HG02885 (cell line): ENCODE measurements around the gene NTRK3.

Source experiments
- ATAC-seq: cut with Tn5 transposase; IDR thresholded peaks from one replicate; pipeline ENCODE4 v1.9.1; 2021; ENCODE audit warnings: mild to moderate bottlenecking; ENCODE audit not compliant: unreplicated experiment, poor library complexity

NTRK3 gene

DNA sequence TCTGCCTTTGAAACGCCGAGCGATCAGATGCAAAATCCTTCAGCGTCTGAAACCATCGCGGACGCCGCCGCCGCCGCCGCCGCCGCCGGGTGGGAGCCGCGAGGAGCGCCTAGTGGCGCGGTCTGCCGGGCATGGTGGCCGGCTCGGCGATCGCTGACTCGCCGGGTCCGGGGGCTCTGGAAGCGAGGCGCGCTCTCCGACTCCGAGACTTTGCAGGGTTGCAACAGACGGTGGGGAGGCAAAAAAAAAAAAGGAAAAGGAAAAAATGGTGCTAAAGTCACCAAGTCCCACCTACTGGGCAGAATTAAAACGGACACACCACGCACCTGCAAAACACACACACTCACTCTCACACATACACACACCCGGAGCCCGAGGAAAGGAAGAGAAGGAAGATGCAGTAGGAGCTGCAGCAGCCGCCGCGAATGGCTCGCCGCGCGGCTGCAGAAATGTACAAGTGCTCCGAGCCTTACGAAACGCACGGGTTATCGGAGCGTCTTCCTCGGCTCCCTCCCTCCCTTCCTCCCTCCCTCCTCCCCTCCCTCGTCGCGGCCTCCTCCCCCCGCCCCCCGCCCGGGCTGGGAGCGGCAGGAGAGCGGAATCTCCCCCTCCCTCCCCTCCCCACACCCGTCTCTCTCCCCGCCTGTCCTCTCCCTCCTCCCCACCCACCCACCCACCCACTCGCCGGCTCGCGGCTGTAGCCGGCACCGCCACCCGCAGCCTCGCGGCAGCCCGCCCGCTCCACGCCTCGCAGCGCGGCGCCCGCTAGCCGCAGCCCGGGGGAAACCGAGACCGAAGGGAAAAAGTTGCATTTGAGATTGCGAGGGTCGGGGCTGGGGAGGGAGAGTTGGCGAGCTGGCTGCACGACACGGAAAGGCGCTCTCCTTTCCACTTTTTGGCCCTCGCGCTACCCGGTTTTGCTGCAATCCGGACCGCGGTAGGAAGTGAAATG is at the start of gene NTRK3:
NTRK3 (minus strand) TSS at position 461 of the 952 bp plus-strand sequence. CDS start 586 bp downstream, outside the sequence.
- ATAC-seq, result no peak

DNA sequence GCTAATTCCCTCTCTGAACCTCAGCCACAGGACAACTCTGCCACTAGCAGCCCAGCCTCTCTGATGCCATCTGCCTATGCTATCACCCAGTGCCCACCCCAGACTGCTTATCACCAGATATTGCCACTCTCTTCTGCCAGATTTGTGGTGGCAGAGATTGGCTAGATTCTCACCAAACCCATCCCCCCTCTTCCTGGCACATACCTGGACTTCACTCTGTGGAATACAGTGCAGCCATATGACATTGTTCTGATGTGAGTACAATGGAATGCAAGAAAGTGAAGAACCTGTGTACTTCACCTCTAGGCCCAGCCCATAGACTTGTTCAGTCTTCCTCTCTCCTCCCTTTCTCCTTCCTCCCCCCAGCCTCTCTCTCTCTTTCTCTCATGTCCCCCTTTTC is 46.9 kb upstream of the NTRK3 start:
- ATAC-seq, result no peak

DNA sequence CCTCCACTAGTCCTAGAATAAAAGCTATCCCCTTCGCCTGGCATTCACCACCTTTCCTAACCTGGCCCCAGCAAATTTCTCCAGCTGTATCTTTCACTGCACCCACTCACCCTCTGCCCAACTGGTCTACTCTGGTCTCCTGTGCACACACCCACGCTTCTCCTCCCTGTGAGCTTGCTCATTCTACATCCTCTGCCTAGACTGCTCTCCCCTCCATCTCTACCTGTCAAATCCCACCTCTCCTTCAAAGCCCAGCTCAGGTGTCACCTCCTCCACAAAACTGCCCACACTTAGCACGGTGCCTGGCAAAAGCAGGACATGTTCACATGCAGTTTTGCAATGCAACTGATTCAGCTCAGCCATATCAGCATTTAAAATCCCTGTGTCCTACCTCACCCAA is 45.8 kb upstream of the NTRK3 start:
- ATAC-seq, result no peak

DNA sequence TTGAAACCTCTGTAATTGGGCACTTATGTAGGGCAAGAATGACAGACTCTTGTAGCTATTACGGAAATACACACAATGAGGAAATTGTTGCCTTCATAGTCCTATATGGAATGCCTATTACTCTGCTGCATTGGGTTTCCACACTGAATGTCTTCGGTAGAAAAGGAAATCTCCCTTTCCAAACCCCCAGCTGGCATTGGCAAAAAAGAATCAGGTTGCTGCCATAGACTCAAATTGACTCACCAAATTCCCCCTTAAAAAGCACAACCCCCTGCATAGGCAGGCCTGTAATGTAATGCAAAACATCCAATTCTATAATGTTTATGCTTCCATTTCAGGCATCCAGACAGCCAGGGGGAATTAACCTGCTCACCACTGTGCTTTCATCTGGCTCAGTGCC is 44.8 kb upstream of the NTRK3 start:
- ATAC-seq, result no peak

DNA sequence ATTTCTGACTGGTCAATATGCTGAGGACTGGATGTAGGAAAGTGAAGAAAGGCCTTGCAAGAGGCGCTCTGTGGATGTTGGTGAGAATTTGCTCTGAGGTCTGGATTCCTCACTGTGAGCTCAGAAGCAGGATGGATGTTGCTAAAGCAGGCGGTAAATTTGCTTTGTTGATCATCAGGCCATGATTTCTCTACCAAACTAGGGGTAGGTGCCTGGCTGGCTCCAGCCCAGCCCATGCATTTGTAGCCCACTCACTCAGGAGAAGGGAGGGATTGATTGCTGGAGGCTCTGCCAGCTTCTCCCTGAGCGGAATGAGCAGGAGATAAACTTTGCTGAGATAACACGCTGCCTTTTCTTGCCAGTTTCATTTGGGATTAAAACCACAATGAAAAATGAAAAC is 44.3 kb upstream of the NTRK3 start:
- no peak for ATAC-seq

DNA sequence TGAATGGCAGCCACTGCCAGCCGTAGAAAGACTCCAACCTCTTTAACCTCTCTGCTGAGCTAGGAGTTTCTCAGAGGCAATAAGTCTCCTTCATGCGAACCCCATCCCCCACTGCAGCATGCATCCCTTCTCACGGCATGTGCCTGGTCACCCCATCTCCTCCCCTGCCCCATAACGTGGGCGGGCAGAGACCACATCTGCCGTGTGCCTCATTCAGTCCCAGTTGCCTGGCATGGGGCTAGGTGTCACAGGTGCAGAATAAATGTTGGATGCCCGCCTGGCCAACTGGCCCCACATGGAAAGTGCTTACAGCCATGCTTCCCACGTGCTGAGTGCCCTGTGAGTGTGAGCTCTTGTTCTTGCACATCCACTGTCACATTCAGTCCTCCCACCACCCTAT is 43.5 kb upstream of the NTRK3 start:
- ATAC-seq, result no peak

DNA sequence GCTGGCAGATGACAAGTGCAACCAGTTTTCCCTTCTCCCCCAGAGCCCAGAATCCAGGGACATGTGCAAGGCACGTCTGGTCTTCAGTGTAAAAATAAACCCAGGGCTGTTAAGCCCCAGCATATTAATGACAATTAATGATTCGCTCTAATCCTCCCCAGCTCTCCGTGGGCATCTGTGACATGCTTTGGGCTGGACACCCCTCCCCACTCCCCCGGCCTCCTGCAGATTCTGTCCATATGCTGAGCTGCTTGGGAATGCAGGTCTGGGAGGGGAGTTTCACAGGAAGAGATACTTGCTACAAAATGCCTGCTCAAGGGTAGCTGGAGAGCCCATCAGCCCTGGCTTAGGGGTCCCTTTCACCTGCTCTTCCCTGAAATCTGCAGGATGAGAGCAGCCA is 43.0 kb upstream of the NTRK3 start:
- ATAC-seq, result no peak

DNA sequence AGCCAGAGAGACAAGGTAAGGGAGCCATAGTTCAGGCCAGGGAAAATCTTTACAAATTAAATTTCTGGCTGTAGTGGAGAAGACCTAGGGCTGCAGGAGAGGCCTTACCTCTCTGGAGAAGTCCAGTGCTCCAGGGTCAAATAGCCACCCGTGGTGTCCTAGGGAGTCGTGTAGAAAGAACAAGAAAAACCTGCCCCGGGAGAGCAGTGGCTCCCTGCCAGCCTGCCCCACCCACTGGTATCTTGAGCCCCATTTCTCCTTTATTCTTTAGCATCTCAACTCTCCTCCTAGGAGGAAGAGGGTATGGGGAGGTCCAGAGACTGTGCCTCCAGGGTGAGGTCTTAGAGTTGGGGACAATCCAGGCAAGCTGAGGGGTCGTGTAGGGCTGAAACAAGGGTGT is 32.1 kb upstream of the NTRK3 start:
- no peak for ATAC-seq

DNA sequence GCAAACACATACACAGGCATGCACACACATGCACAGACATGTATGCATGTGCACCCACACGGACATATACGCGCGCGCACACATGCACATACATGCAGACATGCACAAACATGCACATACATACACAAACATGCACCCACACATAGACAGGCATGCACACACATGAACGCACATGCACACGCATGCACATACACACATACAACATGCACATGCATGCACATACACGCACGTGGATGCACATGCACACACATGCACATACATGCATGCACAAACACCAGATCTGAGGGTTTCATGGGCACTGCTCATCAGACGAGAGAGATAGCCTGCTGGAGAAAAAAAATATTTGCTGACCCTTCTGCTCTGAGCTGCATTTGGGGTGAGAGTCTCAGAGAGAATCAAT is 31.7 kb upstream of the NTRK3 start:
- ATAC-seq, result no peak

DNA sequence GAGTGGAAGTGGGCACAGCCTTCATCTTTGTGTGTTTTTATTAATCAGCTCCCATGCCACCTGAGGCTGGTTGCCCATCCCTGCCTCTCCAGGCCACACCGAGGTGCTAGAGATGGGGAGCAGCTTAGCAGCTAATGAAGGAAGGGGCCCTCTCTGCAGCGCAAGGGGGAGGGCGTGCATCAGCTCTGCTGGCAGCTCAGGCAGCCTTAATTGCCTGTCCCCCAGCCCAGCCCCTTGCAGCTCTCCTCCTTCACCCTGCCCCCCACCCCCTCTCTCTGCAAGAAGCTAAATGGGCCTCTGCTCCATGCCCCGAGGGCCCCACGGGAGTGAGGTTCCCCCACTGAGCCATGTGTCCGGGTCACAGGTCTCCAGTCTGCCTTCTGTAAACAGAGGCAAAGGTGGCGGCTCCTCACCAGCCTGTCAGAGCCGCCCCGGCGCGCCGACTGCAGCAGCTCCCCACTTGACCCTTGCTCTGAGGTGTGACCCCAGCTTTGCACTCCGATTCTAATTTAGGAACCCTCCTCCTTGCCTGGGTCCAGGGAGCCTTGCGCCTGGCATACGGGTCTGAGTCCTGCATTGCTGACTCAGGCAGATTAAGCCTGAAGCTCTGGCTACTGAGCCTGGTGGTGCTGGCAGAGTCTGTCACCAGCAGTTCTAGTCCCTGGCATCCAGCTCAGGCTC is 27.9 kb upstream of the NTRK3 start:
- ATAC-seq, result no peak

DNA sequence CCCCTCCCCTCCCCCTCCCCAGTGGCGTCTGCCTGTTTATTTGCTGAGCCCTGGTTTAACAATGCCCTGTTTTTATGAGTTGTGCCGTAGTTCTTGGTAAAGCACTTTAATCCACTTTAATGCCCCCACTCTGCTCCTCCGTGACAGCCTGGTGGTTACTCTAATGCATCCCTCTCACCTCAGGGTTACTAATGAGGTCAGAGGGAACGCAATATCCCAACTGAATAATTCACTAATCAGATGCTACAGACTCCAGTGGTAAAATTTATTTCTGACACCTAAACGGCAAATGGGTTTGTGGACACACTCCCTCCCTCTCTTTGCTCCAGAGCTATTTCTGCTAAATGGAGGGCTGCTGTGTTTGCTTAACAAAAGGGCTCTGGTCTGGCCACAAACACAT is 26.1 kb upstream of the NTRK3 start:
- no peak for ATAC-seq

DNA sequence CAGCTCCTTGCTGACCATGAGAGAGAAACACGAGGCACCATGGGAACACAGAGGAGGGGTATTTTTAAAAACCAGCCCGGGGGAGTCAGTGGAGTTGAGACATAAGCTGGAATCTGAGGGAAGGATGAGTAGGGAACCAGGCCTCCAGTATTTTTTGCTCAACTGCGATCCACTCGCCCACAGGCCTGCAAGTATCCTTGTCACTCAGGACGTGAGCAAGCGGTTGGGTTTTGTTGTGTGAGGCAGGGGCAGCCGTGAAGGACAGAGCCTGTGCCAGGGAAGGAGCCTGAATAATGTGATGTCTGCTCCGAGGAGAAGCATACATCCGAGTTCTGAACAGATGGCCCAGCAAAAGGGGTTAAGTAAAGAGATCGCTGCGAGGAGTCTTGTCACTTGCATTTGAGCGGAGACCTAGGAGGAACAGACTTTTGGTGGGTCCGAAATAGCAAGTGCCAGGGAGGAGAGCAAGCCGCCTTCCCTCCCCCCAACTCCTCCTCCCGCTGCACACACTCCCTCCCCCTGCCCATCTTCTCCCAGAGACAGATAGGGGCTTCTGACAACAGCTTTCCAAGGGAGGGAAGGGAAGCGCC is 20.4 kb upstream of the NTRK3 start:
- no peak for ATAC-seq

DNA sequence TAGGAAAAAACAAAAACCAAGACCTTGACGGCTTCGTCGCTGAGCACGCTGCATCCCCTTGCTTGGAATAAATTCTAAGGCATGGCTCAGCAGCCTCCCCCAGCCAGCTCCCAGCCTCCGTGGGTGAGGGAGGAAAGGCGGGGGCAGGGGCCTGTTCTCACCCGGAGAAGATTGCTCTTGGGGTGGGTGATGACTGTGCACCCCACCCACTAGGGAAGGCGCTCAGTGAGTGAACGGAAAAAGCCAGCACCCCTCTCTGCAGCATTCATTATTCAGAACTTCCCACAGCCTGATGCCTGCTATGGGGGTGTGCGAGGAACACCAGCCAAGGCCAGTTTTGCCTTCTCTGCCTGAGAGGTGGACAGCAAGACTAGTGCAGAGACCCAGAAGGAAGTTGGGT is 19.3 kb upstream of the NTRK3 start:
- no peak for ATAC-seq

DNA sequence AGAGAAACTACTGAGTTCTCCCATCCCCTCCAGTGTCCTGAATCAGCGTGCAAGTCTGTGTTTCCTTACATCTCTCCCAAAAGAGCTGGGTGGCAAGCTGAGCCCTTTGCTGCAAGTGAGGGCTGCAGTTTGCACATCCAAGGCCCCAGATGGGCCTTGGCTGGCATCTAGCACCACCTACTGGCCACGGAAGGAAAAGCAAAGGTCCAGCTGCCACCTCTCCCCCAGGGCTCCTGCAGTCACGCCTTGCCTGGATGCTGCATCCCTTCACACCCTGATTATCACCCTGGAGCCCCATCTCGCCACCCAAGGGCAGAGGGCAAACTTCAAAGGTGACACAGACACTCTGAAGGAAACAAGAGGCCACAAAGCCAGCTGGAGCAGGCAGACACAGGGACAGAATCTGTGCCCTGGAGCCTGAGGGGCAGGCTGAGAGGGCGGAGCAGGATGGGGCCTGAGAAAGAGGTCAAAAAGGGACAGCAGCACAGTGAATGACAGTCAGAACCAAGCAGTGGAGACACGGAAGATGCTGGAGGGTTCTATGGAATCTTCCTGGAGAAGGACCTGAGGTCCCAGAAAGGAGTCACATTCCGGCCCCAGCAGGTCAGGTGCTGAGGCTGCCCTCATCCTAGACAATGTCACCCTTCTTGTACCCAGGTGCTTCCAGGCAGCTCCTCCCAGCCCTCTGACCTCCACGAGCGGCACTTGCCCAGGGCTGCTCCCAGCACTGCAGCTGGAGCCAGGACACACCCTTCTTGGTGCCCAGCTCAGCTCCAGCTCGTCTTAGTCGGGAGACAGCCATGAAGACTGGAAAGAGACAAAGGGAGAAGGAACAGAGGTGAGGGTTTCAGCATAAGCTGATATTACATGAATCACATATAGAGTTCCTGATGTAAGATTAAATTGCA is 18.3 kb upstream of the NTRK3 start:
- peak; percentile 87 for ATAC-seq

DNA sequence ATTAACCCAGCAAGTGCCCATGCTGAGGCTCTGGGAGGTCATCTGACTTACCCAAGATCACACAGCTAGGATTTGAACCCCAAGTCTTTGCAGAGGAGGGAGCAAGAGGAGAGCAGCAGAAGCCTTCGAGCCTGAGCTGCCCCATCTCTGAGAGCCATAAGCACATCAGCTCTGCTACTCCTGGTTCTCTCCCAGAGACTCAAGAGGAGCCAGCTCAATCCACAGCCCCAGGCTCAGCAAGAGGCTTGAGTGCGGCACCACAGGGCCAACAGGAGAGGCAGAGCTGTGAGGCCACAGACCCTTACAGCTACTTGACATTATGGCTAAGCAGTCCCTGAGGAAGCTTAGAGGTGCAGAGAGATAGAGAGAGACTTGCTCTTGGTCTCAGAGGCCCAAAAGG is 15.9 kb upstream of the NTRK3 start:
- ATAC-seq, result no peak

DNA sequence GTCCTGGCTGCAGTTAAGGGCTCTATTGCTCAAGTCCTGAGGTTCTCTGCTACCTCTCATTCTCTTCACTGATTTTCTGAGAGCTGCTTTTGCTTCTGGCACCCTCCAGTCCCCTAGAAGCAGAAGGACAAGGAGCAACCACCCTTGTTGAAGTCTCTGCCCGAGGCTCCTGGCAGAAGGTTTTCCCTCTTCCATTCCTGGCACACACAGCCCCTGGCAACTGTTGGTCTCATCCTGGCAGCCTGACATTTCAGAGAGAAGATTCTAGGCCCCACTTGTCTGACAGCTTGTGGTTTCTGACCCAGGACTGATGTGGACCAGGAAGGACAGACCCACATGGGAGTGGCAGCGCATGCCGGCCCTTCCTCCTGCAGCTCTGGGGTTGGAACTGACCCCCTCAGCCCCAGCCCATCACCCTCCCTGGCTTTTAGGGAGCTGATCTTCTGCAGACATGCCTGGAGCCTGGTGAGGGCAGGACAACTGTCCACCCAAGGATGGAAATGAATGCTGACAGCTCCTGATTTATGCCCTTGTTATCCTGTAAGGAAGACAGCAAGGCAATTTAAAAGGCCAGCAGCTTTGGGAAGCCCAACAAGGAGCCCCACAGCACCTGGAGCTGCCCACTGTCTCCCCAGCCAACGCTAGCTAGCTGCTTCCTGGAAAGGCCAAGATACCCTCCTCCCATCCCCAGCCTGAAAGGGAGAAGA is 13.0 kb upstream of the NTRK3 start:
- no peak for ATAC-seq

DNA sequence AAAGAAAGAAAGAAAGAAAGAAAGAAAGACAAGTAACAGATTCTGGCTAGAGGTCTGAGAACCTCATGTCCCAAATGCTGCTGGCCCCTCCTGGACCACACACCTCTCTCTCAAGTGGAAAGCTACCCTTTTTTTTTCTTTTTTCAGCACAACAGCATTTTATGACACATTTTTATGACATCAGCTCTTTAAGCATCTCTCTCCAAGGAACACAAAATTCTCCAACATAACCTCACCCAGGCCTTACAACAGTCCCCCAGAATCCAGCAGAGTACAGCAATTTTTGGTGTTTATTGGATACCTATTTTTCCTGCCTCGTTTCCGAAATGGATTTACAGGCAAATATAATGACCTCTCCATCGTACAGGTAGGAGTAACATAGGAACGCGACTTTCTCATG is 11.2 kb upstream of the NTRK3 start:
- ATAC-seq, result no peak

DNA sequence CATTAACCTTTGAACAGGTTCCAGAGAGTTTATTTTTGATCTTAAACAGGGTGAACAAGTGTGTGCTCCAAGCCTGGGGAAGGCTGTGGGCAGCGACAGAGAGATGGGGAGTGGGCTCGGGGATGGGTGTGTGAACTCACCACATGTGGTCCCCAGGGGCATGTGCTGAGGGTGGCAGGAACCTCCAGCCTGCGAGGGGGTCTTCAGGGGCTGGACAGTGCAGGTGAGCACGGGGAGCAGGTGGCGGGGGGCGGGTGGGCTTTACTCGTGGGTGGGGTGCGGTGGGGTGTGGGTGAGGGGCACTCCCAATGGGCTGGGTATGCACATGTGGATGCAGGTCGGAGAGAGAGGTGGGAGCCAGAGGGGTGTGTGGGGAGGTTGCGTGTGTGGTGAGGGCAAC is 9.6 kb upstream of the NTRK3 start:
- no peak for ATAC-seq

DNA sequence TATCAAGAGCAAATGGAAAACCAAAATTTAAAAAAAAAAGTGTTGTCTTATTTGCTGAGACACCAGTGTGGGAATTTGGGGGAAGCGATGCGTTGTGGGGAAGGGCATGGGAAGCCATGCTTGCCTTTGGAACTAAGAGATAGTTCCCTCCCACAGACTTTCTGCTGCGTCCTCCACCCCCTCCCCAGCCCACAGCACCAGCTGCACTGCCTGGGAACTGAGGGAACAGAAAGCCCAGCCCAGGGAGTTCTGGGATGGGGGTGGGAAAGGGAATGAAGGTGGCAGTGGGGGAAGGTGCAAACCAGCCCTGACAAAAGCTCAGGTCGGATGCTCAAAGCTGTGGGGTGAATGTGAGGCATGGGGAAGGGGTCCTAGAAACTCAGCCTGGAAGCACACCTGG is 8.1 kb upstream of the NTRK3 start:
- ATAC-seq, result no peak

DNA sequence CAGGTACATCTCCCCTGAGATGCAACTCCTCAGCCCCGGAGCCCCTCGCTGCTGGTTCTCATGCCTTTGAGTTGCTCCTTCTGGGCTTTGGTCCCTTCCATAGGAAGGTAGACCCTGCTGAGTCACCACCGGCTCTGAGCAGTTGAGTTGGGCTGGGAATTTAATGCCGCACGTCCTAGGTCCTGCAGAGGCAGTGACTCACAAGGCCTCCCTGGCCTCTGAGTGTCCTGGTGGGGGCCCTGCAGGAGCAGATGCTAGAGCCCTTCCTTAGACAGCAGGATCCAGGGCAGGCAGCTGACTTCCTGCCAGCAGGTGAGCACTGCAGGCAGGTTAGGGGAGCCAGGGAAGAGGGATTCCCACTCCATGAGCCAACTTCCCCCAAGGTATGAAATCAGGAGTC is 5.5 kb upstream of the NTRK3 start:
- ATAC-seq, result no peak
